Kidney epithelial cell (primary cell): ENCODE measurements around the gene BCL2L2. TPM values are rescaled to one million over a fixed set of nuclear protein-coding genes. Genes with fewer than 3 reads are reported as not detected.
A peak's percentile ranks its signal among the peaks of the same experiment; 100 is the strongest.

ENCODE experiments used
- DNase-seq: peaks from one replicate; pipeline ENCODE4 v3.0.0-alpha.2; 2010; ENCODE audit warnings: low read depth
- H3K27me3 ChIP-seq: 2 replicates; pipeline ENCODE4 v1.6.0; 2011; ENCODE audit warnings: low read length; ENCODE audit not compliant: control insufficient read depth, insufficient read depth
- H3K36me3 ChIP-seq: 2 replicates; pipeline ENCODE4 v1.5.1; 2011; ENCODE audit warnings: low read length; ENCODE audit not compliant: control insufficient read depth, insufficient read depth
- H3K4me3 ChIP-seq: 2 replicates; pipeline ENCODE4 v1.5.1; 2011; ENCODE audit warnings: low read depth, mild to moderate bottlenecking, control low read depth, low read length
- CTCF ChIP-seq: IDR thresholded peaks from 2 replicates; pipeline ENCODE4 v1.5.1; 2011; ENCODE audit warnings: mild to moderate bottlenecking, moderate library complexity, low read length, control low read depth, inconsistent platforms; ENCODE audit not compliant: insufficient read depth, poor library complexity, severe bottlenecking
- total RNA-seq: library from RNA; depleted of rRNA; stranded (reverse); fragments of >200 nt; gene quantifications from 2 replicates; pipeline ENCODE4 v1.2.3, GENCODE V29; 2015

Gene BCL2L2
- total RNA-seq, 1 donor from 2014 or later: 16.2 TPM

DNA sequence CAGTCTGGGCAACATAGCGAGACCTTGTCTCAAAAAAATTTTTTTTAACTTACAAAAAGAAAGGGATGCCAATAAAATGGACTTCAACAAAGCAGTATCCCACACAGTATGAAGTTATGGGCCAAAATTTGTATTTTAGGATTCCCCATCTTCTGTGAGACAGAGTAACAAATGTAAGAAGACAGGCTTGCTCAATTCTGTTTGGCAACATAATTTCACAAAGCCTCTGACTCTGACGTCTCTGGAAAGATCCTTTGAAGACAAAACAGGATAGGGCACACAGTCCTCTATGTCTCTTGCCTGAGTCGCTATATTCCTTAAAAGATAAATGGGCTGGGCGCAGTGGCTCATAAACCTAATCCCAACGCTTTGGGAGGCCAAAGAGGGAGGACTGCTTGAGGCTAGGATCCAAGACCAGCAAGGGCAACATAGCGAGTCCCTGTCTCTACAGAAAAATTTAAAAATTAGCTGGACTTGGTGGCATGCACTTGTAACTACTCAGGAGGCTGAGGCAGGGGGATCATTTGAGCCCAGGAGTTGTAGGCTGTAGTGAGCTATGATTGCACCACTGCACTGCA lies 19.6 kb upstream of the BCL2L2 start:
- no peaks in the 10 kb centered on the region for H3K27me3 ChIP-seq
- no peak for TF ChIP-seq CTCF
- H3K36me3 ChIP-seq: no peaks in the 10 kb centered on the region
- H3K4me3 ChIP-seq: peak overlapping the region; percentile 63
- no peak for DNase-seq

GRCh38 chr14:23294734-23295561 lies 11.7 kb upstream of the BCL2L2 start:
- no peak for DNase-seq
- H3K4me3 ChIP-seq: no peak overlapping the region
- no peaks in the 10 kb centered on the region for H3K27me3 ChIP-seq
- H3K36me3 ChIP-seq: no peaks in the 10 kb centered on the region
- peak; percentile 90 for TF ChIP-seq CTCF

- no peaks in the 10 kb centered on the region for H3K27me3 ChIP-seq
- no peak for TF ChIP-seq CTCF
- H3K36me3 ChIP-seq: no peaks in the 10 kb centered on the region
- no peak overlapping the region for H3K4me3 ChIP-seq
- no peak for DNase-seq
Observed at GRCh38 chr14:23296012-23296777, 10.4 kb upstream of the BCL2L2 start.

DNA sequence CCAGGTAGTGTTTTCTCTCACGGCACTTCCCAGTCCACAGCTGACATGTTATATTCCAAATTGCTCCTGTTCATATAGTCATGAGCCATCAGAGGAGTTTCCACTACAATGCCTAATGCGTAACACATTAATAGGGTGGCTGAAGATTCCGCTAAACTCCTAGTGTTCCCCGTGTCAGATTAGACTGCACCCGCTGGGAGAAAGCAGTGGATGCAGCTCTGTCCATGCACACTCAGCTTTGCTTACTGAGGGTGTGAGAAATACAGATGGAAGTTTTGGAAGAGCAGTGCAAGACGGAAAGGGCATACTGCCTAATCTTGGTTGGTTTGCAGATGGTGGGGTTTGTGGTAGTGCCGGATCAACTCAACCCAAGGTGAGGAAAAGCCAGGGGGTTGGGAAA lies 9.5 kb upstream of the BCL2L2 start:
- DNase-seq: no peak

DNA sequence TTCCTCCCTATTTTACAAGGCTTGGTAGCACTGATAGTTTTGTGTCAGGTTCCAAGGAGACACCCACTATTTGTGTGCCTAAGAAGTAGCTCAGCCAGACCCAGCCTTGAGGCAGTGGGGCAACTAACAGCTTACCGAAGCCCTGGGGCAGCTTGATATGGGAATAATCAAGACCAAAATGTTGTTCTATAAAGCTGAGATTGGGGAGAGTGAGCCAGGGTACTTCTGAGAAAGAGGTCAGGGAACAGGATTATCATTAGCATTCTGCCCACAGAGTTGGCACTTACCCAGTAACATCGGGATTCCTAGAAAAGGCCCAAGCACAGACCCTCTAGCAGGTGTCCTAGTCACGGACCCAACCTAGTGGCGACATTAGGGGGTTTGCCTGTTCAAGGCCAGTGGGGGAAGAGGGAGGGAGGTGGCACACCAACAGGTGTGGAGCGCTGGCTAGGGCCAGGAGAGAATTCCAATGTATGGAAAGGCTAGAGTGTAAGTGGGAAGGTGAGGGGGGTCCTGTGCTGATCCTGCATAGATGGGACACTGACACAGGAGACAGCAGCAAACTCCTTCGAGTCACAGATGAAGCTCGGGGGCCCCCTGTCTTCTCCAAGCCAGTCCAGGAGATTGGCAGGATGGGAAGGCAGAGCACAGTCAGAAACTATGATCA lies 8.9 kb upstream of the BCL2L2 start:
- no peak for TF ChIP-seq CTCF
- DNase-seq: no peak
- H3K27me3 ChIP-seq: no peaks in the 10 kb centered on the region
- H3K4me3 ChIP-seq: no peak overlapping the region
- no peaks in the 10 kb centered on the region for H3K36me3 ChIP-seq

More for the DNA sequence above, 9.5 kb upstream of the BCL2L2 start:
- TF ChIP-seq CTCF: no peak
- Histone ChIP-seq H3K36me3 (no peaks in the 10 kb centered on the region), H3K4me3 (no peak overlapping the region), H3K27me3 (no peaks in the 10 kb centered on the region)
